HG03442 (cell line): ENCODE results near the gene GRIP2.

Source experiments
- ATAC-seq: cut with Tn5 transposase; IDR thresholded peaks from one replicate; pipeline ENCODE4 v1.9.1; 2021; ENCODE audit warnings: mild to moderate bottlenecking, moderate library complexity; ENCODE audit not compliant: unreplicated experiment

The GRIP2 gene

DNA sequence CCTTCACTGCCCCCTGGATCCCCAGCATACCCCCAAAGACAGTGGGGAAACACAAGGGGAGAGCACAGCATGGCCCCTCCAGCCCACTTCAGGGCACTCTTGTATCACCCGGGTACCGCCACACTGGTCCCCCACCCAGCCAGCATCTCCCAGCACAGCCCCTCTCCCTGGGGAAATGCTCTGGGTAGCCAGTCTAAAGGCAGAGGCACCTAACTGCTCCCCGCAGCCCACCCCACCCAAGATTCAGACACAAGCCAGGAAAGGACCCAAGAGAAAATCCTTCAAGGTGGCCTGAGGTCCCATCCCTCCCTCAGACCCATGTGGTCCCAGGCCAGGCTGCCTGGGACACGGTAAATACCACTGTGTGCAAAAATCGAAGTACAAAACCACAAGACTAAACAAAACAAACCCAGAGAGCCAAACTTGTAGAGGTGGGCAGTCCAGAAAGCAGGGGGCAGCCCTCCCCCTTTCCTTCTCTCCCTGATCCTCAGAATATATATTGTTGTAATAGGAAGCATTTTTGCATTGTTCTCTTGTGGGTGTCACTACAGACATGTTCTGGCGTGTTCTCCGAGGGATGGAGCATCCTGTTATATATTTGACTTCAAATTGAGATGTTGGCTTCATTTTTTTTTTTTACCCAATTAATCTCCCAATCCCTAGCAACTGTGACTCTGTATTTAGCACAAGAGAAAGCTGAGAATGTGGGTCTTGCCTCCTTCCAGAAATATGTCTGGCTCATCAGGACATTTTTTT lies 51.7 kb downstream of the GRIP2 start:
- no peak for ATAC-seq

DNA sequence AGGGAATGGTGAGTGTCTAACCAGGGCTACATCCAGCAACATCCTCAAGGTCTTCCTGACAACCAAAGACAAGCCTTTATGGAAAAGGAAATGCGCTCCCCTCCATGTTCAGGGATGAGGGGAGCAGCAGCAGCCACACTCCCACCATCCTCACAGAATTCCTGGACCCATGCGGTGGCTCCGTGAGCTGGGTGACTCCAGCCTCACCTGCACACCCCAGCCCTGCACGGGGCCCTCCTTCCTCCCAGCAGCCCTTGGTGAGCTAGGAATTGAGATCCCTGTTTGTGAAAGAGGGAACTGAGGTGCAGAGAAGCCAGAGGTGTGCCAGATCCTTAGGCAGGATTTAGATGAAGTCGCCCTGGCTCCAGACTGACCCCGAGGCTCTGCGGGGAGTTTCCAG lies 52.3 kb downstream of the GRIP2 start:
- no peak for ATAC-seq

DNA sequence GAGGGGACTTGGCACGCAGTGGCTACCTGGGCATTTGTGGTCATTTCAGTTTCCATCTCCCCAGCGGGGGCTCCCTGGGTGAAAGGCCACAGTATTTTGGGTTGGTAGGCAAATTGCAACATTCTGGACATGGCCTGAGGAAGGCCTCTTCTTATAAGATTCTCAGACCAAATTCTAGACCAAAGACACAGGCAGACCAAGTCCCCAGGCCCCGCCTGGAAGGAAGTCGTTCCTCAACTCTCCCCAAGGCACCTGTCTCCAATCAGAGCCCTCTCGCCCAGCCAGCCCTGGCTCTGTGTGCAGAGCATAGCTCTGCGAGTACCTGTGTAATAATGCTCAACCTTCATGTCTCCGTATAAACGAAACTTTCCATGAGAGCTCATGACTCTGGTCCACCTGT lies 53.1 kb downstream of the GRIP2 start:
- ATAC-seq: no peak

DNA sequence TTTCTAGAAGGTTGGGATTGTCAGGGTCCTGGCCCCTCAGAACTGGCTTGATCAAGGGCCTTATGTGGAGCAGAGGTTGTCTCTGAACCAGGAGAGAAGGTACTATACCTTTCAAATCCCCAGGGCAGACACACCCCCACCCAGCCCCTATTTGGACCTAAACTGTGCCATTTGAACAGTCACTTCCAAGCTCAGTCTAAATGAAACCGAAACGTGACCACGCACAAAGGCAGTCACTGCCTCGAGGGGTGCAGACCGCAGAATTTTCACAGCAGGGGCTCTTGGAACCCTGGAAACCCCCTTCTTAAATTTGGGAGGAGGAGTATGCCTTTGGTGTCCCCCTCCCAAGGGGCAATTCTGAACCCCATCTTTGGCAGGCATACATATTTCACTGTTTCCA lies 53.7 kb downstream of the GRIP2 start:
- no peak for ATAC-seq

DNA sequence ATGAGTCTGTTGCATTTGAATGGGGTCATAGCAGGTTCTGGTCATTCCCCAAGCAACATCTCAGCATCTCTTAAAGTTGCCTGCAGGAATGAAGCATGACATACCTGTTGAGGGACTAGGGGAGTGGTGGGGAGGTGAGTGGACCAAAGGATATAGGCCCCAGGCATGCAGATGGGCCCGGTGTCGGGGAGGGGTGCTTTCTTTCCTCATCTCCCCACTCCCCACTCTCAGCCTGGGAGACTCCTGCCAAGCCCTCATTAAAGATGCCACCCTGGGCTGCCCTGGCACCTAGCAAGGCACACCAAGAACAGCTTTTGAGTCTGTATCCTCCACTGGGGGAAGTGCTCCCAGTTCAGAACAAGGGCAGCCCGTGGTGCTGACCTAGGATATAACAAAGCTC lies 54.2 kb downstream of the GRIP2 start:
- ATAC-seq: no peak

DNA sequence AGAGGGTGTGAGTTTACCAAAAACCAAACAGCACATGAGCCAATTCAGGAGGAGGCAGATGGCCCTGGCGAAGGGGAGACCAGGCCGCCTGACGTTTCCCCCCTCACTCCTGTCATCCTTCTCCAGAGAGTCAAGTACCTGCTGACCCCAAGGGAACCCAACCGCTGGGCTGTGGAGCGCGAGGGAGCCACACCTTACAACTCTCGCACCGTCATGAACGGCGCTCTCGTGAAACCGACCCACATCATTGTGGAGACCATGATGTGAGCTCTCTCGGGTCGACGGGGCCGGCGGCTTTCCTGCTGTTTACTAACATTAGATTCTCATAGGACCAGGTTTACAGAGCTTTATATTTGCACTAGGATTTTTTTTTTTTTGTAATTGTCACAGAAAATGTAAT lies 55.4 kb downstream of the GRIP2 start:
- ATAC-seq: no peak

DNA sequence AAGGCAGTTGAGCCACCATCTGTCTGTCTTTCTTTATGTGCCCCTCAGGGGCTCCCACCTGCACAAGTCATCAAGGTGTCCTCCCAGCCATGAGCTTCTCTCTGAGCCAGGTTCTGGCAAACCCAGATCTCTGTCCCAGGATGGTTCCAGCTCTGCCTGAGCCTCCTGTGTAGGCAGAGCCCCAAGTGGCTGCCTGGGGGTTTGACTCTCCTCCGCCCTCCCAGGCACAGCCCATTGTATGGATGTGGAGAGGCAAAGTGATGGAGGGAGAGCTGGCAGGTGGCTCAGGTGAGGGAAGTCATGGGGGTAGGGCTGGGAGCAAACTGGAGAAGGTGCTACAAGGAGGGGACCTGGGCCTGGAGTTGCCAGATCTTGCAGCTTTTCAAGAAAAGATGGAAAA lies 56.9 kb downstream of the GRIP2 start:
- ATAC-seq: no peak

DNA sequence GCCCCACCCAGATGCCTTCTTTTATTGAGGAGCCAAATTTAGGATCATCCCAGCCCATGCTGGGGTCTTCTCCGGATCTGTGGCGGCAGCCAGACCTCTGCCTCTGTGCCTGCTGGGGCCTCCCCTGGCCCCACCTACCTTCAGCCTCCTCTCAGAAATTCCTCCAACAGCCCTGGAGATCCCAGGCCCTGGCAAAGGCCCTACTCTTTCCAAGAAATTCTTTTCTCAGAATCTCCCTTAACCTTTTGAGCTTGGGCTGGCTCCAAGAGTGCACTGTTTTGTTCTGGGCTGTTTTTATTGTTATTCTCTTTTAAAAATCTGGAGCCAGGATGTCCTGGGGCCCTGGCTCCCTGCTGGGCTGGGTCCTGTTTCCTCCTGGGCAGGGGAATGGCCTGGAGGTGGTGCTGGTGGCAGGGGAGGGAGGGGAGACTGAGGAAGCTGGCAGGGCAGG lies 57.8 kb downstream of the GRIP2 start:
- ATAC-seq: no peak

DNA sequence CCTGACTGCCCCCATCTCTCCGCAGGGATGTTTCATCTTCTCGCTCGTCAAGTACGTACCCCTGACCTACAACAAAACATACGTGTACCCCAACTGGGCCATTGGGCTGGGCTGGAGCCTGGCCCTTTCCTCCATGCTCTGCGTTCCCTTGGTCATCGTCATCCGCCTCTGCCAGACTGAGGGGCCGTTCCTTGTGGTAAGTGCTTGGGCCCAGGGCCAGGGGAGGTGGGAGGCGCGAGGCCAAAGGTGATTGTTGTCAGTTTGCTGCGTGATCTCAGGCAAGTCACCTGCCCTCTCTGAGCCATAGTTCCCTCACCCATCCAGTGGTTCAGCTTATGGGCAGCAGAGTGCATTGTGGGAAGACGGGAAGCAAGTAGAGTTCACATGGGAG lies 58.5 kb downstream of the GRIP2 start:
- ATAC-seq: no peak

DNA sequence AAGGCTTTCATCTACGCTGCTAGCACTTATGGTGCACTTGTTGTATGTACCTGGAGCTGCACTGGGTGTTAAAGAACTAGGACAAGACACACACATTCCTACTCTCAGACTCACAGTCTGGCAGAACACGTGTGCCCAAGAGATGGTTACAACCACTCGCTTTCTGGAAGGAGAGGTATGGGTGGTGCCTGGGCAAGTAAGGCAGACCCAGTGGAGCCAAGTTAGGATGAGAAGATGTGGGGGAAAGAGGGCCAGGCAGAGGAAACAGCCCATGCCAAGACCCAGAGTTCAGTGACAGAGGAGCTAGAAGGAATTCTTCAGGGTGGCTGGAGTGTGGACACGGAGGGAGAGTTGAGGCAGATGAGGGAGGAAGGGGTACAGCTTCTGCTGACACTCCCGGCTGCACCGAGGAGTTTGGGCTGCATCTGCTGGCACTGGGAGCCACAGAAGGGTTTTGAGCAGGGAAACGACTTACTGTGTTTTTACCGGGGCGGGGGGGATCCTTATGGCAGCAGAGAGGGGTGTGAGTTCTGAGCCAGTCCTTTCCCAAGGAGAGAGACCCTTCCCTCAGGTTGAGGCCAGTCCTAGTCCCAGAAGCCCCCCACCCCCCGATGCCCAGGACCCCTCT lies 59.0 kb downstream of the GRIP2 start:
- ATAC-seq: no peak

DNA sequence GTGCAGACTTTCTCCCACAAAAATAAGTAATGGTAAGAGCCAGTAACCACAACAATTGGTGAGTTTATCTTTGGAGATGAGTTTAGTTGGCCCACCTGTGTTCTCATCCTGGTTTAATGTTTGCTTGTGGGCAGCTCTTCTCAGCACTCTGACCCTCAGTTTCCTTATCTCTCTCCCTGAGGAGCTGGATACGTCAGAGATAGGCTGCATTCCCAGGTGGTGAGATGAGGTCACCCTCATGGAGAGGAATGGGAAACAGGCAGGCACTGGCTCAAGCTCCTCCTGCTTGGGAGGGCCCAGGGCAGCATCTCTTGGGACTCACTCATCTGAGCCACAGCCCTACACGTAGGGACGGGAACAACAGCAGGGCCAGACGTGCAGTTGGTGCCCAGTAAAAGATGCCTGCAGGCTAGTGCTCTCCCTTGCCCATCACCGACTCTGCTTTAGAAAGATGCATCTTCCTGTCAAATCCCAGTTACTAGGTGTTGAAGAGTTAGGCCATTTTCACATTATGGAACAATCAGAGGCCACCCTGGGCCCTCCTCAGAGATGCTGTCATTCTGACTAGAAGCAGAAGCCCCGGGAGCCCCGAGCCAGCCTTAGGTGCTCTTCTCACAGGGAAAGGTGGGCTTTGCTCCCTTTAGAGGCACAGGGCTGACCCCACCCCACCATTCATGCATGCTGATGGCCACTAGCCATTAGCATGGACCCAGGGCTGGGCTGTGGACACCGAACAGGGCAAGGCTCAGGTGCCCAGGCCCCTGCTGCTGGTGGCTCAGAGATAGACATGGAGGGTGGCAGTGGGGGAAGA lies 59.7 kb downstream of the GRIP2 start:
- no peak for ATAC-seq

DNA sequence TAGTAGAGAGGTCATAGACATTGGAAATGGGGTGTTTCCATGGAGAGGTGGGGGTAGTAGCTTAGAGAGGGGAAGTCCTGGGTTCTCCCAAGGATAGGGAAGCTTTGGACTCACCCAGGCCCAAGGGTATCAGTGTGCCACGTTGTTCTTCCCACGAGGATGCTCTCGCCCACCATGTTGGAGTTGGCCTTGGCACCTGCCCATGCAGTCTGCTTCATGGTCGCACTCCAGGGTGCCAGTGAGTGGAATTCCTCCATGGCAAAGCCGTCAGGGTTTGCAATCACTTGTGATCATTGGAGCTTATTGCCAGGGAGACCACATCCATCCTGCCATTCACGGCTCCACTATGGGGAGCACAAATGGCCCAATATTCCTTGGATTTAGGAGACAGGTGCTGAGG lies 60.6 kb downstream of the GRIP2 start:
- ATAC-seq: no peak

DNA sequence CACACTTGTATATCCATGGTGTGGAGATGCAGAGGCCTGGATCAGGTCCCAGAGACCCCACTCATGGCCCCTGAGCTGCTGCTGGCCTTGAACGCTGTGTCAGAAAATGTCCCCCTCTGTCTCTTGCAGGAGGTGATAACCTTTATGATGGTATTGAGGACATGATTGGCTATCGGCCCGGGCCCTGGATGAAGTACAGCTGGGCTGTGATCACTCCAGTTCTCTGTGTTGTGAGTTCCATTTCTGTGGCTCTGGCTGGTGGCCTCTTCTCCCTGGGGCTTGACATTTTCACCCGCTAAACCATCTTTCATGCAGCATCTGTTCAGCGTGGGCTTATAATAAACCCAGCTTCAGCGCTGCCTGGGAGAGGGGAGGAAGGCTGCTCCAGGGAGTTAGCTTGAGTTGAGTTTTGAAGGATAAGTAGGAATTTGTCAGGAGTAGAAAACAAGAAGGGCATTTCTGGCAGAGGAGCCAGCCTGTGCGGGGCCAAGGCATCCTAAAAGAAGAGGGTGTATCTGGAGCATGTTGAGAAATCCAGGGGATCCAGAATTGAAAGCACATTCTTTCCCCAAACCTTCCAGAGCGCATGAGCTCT lies 61.1 kb downstream of the GRIP2 start:
- no peak for ATAC-seq

DNA sequence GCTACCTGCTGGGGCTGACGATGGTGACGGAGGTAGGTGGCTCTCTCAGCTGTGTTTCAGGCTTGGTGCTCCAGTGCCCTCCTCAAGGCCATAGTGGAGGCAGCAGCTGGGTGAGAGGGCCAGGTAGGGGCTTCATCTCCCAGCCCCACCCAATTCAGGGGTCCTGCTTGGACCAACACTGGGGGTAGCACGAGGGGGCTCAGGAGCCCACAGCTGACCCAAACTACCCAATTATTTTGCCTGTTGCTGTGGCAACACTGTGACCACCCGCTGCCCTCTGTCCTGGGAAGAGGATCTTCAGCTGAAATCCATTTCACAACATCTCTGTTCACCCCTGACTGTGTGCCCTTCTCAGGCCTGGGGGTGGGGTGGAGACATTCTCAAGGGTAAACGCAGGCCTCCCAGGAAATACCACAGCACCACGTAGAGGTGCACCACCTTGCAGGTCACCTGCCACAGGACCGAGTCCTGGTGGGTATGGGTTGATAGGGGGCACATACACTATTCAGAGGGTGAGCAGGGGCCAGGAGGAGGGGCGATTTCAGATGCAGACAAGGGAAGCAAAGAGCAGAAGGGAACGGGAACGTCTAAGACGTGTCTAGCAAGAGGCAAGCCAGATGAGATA lies 62.7 kb downstream of the GRIP2 start:
- no peak for ATAC-seq

DNA sequence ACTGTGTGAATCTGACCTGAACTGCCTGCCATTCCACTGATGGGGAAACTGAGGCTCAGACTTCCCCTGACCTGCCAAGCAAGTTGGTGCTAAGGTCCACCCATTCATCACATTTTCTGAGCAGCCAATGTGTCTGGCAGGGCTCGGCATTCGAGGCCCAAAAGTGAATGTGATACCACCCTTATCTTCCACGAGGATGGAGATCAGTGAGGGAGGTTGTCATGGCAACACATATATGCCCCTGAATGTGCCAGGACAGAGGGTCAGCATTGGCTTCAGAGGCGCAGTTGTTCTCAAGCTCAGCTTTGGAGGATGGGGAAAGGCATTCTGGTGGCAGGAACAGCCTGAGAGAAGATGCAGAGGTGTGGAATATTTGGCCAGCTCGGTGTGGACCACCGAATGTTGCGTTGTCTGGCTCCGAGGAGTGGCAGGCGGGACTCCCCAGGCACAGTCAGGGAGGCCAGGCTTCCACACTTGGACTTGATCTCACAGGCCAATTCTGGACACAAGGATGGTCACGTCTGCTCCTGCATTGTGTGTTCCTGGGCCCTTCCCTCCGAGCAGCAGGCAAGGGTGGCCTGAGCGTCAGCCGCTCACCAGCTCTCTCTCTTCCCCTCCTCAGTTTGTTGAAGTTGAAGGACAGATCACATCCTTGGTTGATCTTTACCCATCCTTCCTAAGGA lies 63.4 kb downstream of the GRIP2 start:
- no peak for ATAC-seq

DNA sequence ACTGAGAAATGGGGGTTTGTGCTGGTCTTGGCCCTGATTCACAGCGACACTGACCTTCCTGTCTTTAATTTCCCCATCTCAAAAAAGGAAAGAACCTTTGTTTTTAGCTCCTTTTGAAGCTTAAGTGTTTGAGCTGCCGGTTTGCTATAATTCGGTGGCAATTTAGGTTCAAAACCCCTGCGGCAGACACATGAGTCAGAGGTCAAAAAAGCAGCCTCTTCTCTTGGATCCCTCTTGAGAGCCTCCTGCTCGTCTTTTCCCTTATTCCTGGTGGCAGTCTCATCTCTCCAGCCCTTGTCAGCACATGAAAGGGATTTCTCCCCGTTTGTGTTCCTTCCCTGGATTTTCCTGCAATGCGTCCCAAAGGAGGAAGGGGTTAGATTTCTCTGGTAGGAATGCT lies 64.5 kb downstream of the GRIP2 start:
- no peak for ATAC-seq

DNA sequence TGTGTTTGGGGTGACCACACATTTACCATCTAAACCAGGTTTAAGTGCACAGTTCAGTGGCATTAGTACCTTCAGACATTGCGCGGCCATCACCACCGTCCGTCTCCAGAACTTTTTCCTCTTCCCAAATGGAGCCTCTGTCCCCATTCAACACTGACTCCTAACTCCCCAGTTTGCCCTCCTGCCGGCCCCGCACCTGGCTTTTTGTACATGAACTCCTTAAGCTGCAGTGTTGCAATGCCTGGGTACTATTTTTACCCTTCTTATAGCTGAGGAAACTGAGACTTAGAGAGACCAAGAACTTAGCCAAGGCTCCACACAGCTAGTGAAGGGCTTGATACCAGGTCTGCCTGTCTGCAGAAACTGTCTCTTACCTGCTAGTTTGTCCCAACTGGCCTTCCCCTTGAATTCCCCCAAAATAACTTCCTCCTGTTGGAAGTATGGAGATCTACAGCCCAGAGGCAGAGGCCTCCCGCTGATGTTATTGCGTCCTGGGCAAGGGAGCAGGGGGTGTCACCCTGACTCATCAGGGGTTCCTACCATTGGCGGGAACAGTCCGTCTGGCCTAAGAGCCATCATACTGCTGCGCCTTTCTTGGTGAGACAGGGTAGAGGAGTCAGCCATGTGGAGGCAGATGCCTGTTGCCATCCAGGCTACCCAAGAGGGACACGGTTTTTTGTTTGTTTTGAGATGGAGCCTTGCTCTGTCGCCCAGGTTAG lies 65.6 kb downstream of the GRIP2 start:
- ATAC-seq: no peak

DNA sequence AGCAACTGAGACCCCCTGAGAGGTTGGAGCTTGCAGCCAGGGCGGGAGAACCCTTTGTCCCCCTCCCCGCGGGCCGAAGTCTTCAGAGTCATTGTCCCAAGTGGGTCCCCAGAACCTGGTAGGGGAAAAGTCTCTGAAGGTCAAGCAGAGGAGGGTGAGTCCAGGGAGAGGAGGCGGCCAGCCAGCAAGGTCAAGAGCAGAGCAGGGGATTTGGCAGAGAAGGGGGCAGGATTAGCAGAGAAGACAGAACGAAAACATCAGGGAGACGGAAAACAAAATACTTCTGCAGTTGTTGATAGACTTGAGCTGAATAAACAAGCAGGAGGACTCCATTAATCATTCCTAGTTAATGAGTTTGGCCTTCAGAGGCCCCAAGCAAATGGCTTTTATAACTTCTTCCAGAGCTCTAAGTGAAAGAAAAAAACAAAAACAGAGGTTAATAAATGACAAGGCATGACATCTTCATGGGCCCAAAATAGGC lies 66.7 kb downstream of the GRIP2 start:
- no peak for ATAC-seq

DNA sequence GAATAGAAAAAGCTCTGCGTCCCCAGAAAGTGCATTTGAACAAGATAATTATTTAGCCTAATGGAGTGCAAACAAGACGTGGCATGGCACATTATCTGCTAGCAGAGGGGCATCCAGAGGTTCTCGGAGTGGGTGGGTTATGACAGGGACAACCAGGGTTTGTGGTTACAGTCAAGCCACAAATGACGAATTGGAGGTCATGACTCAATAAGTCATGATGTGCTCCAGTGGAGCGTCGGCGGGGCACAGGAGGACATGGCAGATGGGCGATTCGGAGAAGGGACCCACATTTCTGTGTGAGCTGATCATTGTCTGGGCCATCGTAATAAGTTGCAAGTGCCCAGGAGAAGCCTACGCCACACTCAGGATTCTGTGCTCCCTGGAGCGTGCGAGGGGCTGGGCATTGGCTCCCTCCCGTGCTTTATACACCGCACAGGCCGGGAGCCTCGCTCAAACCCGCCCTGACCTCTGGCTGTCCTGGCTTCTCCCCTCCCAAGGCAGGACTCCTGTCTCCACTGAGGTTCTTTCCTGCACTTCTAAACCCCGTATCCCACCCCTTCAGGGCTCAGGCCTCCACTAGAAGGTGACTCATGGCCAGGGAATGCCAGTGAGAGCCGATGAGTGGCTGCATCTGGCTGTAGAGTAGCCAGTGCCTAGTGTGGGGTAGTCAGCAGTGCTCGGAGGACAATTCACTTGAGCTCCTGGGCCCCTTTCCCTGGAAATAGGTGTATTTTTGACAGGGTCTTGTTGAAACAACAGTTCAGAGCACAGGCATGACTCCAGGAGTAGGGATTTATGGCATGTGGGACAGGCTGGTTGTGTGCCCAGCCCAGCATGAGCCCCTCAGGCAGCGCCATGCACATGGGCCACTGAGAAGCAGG lies 67.4 kb downstream of the GRIP2 start:
- no peak for ATAC-seq
